HCT116 (cell line): ENCODE results near the gene TENM4. TPM values are rescaled to one million over a fixed set of nuclear protein-coding genes. Genes with fewer than 3 reads are reported as not detected.

Experiments used
- ATAC-seq: fragments of 200-7000 bp; cut with Tn5 transposase; 2 replicates; pipeline ENCODE4 v1.9.1; 2020; ENCODE audit warnings: mild to moderate bottlenecking, moderate library complexity
- BruUV-seq: library from RNA; stranded (reverse); fragments of 400-500 nt; replicated peaks from 2 replicates; lab custom pipeline; 2021; lab: Mats Ljungman, UMichigan
- CTCF ChIA-PET: fragments of 300-600 bp; sonication (Branson Sonifier 250); formaldehyde crosslinking; loops from one replicate; lab custom pipeline; 2021; ENCODE audit warnings: antibody characterized with exemption; lab: Charles Lee
- POLR2A ChIA-PET: fragments of 300-600, 350-600 bp; sonication (Branson Sonifier 250); formaldehyde crosslinking; loops from one replicate; lab custom pipeline; 2021; ENCODE audit warnings: antibody characterized with exemption; lab: Charles Lee
- RAD21 ChIA-PET, 2 experiments: fragments of 300-600 bp; sonication (Branson Sonifier 250); formaldehyde crosslinking; loops; one replicate each; lab custom pipeline; 2023; ENCODE audit warnings: low total read pairs in 2 of 2; ENCODE audit not compliant: uncharacterized antibody in 2 of 2, unreplicated experiment in 2 of 2, low non-redundant PET in 1 of 2; lab: Charles Lee
- DNase-seq: peaks from one replicate; pipeline ENCODE4 v3.0.0-alpha.2; 2010; ENCODE audit warnings: low read depth, low spot score
- H2AFZ ChIP-seq: fragments of 200-600 bp; shearing (Covaris generic), sonication (generic); 2 replicates; pipeline ENCODE4 v1.6.1; 2017; ENCODE audit warnings: low read depth, mixed run types, mixed read lengths, antibody characterized with exemption, low read length; ENCODE audit not compliant: poor library complexity, severe bottlenecking
- H3K27ac ChIP-seq: 2 replicates; pipeline ENCODE4 v1.5.1; 2012; ENCODE audit warnings: low read depth, low read length
- H3K27me3 ChIP-seq: fragments of 200-600 bp; sonication (generic); 2 replicates; pipeline ENCODE4 v1.6.1; 2016; ENCODE audit warnings: mixed run types, low read length, mixed read lengths; ENCODE audit not compliant: insufficient read depth
- H3K36me3 ChIP-seq, 2 experiments: fragments of 200-500 bp in 1 of 2; fragments of 200-600 bp in 1 of 2; sonication (Bioruptor generic) in 1 of 2; sonication (generic) in 1 of 2; 2 replicates each; pipeline versions ENCODE4 v1.5.1 to v1.6.1; 2014 to 2016; ENCODE audit warnings: low read length in 2 of 2, inconsistent platforms in 1 of 2, mixed read lengths in 1 of 2, mixed run types in 1 of 2; ENCODE audit not compliant: insufficient read depth in 2 of 2, control insufficient read depth in 1 of 2
- H3K4me1 ChIP-seq, 2 experiments: fragments of 200-600 bp in 1 of 2; sonication (generic) in 1 of 2; 2 replicates each; pipeline versions ENCODE4 v1.5.1 to v1.6.1; 2012 to 2017; ENCODE audit warnings: low read length in 2 of 2, inconsistent platforms in 1 of 2, mild to moderate bottlenecking in 1 of 2, mixed read lengths in 1 of 2, mixed run types in 1 of 2, moderate library complexity in 1 of 2; ENCODE audit not compliant: insufficient read depth in 2 of 2, control insufficient read depth in 1 of 2
- H3K4me2 ChIP-seq: fragments of 200-600 bp; sonication (generic); 2 replicates; pipeline ENCODE4 v1.6.1; 2017; ENCODE audit warnings: mixed run types, low read length, mixed read lengths
- H3K4me3 ChIP-seq, 2 experiments: fragments of 200-600 bp in 1 of 2; sonication (generic) in 1 of 2; replicated peaks in 1 of 2; 2 replicates each; pipeline ENCODE4 v1.5.1; 2011 to 2016; ENCODE audit warnings: low read length in 2 of 2, control low read depth in 1 of 2, low read depth in 1 of 2, mild to moderate bottlenecking in 1 of 2, mixed read lengths in 1 of 2, mixed run types in 1 of 2
- H3K79me2 ChIP-seq: fragments of 200-600 bp; sonication (generic); 2 replicates; pipeline ENCODE4 v1.6.1; 2017; ENCODE audit warnings: mild to moderate bottlenecking, mixed run types, low read length, moderate library complexity, mixed read lengths; ENCODE audit not compliant: insufficient read depth
- H3K9ac ChIP-seq: fragments of 200-600 bp; sonication (generic); 2 replicates; pipeline ENCODE4 v1.6.1; 2016; ENCODE audit warnings: low read length, mixed read lengths
- H3K9me2 ChIP-seq: fragments of 200-600 bp; sonication (generic), shearing (Covaris generic); 2 replicates; pipeline ENCODE4 v1.6.1; 2017; ENCODE audit warnings: mixed run types, mild to moderate bottlenecking, moderate library complexity; ENCODE audit not compliant: insufficient read depth
- H3K9me3 ChIP-seq, 2 experiments: fragments of 200-500 bp in 1 of 2; fragments of 200-600 bp in 1 of 2; sonication (Bioruptor generic) in 1 of 2; sonication (generic) in 1 of 2; 2 replicates each; pipeline ENCODE4 v1.6.1; 2014 to 2017; ENCODE audit warnings: low read length in 2 of 2, mixed read lengths in 2 of 2, inconsistent platforms in 1 of 2, low read depth in 1 of 2, mild to moderate bottlenecking in 1 of 2, mixed run types in 1 of 2, moderate library complexity in 1 of 2; ENCODE audit not compliant: control insufficient read depth in 1 of 2, insufficient read depth in 1 of 2
- H4K20me1 ChIP-seq: fragments of 200-600 bp; sonication (generic), shearing (Covaris generic); 2 replicates; pipeline ENCODE4 v1.6.1; 2017; ENCODE audit warnings: mixed run types, mild to moderate bottlenecking, moderate library complexity; ENCODE audit not compliant: insufficient read depth
- CBX3 ChIP-seq: IDR thresholded peaks from 2 replicates; pipeline ENCODE4 v1.6.1; 2012; ENCODE audit warnings: low read depth
- CEBPB ChIP-seq: IDR thresholded peaks from 2 replicates; pipeline ENCODE4 v1.6.1; 2012; ENCODE audit warnings: low read depth
- EGR1 ChIP-seq: IDR thresholded peaks from 2 replicates; pipeline ENCODE4 v1.6.1; 2012; ENCODE audit warnings: low read depth
- ELF1 ChIP-seq: IDR thresholded peaks from 2 replicates; pipeline ENCODE4 v1.6.1; 2012; ENCODE audit warnings: low read depth, borderline replicate concordance
- EZH2 ChIP-seq: fragments of 200-600 bp; sonication (generic); IDR thresholded peaks from 2 replicates; pipeline ENCODE4 v1.6.1; 2017; ENCODE audit warnings: antibody characterized with exemption, mixed run types
- EZH2phosphoT487 ChIP-seq: fragments of 200-600 bp; IDR thresholded peaks from 2 replicates; pipeline ENCODE4 v1.6.1; 2018; ENCODE audit warnings: antibody characterized with exemption, borderline replicate concordance
- FOSL1 ChIP-seq: IDR thresholded peaks from 2 replicates; pipeline ENCODE4 v1.6.1; 2012; ENCODE audit warnings: low read depth
- JUND ChIP-seq: IDR thresholded peaks from 2 replicates; pipeline ENCODE4 v1.6.1; 2012
- POLR2A ChIP-seq: IDR thresholded peaks from 2 replicates; pipeline ENCODE4 v1.7.0; 2011; ENCODE audit warnings: borderline replicate concordance; ENCODE audit not compliant: insufficient read depth, insufficient read length; ENCODE audit errors: extremely low read depth
- POLR2AphosphoS5 ChIP-seq: IDR thresholded peaks from 2 replicates; pipeline ENCODE4 v1.6.1; 2011; ENCODE audit warnings: mild to moderate bottlenecking, low read depth, low read length, moderate library complexity
- RAD21 ChIP-seq: IDR thresholded peaks from 2 replicates; pipeline ENCODE4 v1.6.1; 2012; ENCODE audit warnings: low read depth, mild to moderate bottlenecking
- SP1 ChIP-seq: IDR thresholded peaks from 2 replicates; pipeline ENCODE4 v1.6.1; 2012; ENCODE audit warnings: low read depth
- ZFX ChIP-seq: fragments of 450-650 bp; IDR thresholded peaks from 2 replicates; pipeline ENCODE4 v1.6.1; 2017
- ZNF274 ChIP-seq: fragments of 200-500 bp; sonication (Bioruptor generic); IDR thresholded peaks from 2 replicates; pipeline ENCODE4 v1.6.1; 2014; ENCODE audit warnings: mild to moderate bottlenecking, low read depth, low read length, inconsistent platforms
- intact Hi-C: fragments of 100-400 bp; cut with micrococcal nuclease; formaldehyde crosslinking; loops from 2 replicates; pipeline ENCODE4 v1.10.0; 2022
- total RNA-seq: library from RNA; stranded (reverse); gene quantifications from one replicate; pipeline ENCODE4 v1.2.1, GENCODE V29; 2021; ENCODE audit not compliant: unreplicated experiment
- TF ChIP-seq, protein P1 (sequence below): IDR thresholded peaks from 2 replicates; pipeline ENCODE4 v1.6.1; 2011; ENCODE audit warnings: mild to moderate bottlenecking, low read length, moderate library complexity; ENCODE audit not compliant: insufficient replicate concordance; ENCODE audit errors: extremely low read depth
- TF ChIP-seq, protein P2 (sequence below): IDR thresholded peaks from 2 replicates; pipeline ENCODE4 v1.6.1; 2012
- TF ChIP-seq, protein P3 (sequence below): IDR thresholded peaks from 2 replicates; pipeline ENCODE4 v1.6.1; 2012
- TF ChIP-seq, protein P4 (sequence below), 3 experiments: fragments of 200-600 bp in 1 of 3; sonication (generic) in 1 of 3; IDR thresholded peaks in 2 of 3; conservative IDR thresholded peaks in 1 of 3; 2 replicates each; pipeline ENCODE4 v1.5.1; 2012 to 2017; ENCODE audit warnings: low read depth in 2 of 3, low read length in 2 of 3, antibody characterized with exemption in 1 of 3, borderline replicate concordance in 1 of 3, control low read depth in 1 of 3, mild to moderate bottlenecking in 1 of 3, mixed read lengths in 1 of 3, mixed run types in 1 of 3, moderate library complexity in 1 of 3; ENCODE audit not compliant: insufficient read depth in 1 of 3

Gene TENM4
- total RNA-seq, 1 experiment from 2014 or later, result 0.05 TPM

DNA sequence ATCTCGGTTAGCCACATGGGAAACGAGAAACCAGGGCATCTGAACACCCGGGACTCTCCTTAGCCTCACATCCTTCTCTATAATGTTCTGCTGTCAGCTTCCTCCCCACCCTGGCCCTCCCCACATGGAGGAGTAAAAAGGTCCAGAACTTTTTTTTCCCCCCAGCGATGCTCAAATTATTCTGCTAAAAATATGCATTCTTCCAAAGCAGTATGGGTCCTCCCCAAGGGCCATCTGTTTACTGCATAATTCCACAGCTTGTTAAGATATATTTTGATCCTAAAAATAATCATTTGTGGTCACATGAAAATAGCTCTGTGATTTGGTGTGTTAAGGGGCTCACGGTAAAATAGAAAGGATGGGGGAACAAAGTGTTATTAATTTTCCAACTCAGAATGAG, 584.6 kb downstream of the TENM4 start:
- H3K9me2 ChIP-seq, result no peaks in the 10 kb centered on the region
- TF ChIP-seq ZNF274 (no peak), EZH2 (no peak), POLR2AphosphoS5 (no peak), EGR1 (no peak), ELF1 (no peak), CEBPB (no peak), RAD21 (no peak), SP1 (no peak), JUND (no peak), FOSL1 (no peak), EZH2phosphoT487 (no peak), ZFX (no peak), CBX3 (no peak), POLR2A (no peak)
- TF ChIP-seq, protein P1, sequence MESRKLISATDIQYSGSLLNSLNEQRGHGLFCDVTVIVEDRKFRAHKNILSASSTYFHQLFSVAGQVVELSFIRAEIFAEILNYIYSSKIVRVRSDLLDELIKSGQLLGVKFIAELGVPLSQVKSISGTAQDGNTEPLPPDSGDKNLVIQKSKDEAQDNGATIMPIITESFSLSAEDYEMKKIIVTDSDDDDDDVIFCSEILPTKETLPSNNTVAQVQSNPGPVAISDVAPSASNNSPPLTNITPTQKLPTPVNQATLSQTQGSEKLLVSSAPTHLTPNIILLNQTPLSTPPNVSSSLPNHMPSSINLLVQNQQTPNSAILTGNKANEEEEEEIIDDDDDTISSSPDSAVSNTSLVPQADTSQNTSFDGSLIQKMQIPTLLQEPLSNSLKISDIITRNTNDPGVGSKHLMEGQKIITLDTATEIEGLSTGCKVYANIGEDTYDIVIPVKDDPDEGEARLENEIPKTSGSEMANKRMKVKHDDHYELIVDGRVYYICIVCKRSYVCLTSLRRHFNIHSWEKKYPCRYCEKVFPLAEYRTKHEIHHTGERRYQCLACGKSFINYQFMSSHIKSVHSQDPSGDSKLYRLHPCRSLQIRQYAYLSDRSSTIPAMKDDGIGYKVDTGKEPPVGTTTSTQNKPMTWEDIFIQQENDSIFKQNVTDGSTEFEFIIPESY, result no peak
- TF ChIP-seq, protein P2, sequence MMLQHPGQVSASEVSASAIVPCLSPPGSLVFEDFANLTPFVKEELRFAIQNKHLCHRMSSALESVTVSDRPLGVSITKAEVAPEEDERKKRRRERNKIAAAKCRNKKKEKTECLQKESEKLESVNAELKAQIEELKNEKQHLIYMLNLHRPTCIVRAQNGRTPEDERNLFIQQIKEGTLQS, result no peak
- TF ChIP-seq, protein P3, sequence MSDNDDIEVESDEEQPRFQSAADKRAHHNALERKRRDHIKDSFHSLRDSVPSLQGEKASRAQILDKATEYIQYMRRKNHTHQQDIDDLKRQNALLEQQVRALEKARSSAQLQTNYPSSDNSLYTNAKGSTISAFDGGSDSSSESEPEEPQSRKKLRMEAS, result no peak
- TF ChIP-seq, protein P4, sequence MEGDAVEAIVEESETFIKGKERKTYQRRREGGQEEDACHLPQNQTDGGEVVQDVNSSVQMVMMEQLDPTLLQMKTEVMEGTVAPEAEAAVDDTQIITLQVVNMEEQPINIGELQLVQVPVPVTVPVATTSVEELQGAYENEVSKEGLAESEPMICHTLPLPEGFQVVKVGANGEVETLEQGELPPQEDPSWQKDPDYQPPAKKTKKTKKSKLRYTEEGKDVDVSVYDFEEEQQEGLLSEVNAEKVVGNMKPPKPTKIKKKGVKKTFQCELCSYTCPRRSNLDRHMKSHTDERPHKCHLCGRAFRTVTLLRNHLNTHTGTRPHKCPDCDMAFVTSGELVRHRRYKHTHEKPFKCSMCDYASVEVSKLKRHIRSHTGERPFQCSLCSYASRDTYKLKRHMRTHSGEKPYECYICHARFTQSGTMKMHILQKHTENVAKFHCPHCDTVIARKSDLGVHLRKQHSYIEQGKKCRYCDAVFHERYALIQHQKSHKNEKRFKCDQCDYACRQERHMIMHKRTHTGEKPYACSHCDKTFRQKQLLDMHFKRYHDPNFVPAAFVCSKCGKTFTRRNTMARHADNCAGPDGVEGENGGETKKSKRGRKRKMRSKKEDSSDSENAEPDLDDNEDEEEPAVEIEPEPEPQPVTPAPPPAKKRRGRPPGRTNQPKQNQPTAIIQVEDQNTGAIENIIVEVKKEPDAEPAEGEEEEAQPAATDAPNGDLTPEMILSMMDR (IDR thresholded peaks at IDR 0.05 in 2 of 3, conservative IDR thresholded peaks at IDR 0.05 in 1 of 3; ENCODE audit: borderline replicate concordance in 1 of 3, insufficient read depth in 1 of 3, low read depth in 2 of 3, low read length in 2 of 3), result no peak
- TF ChIP-seq, all 23 proteins: peak for 0
- Histone ChIP-seq H3K9me3 (no peaks in the 10 kb centered on the region), H3K36me3 (no peaks in the 10 kb centered on the region), H2AFZ (no peak overlapping the region), H3K4me2 (no peak overlapping the region), H3K79me2 (no peaks in the 10 kb centered on the region), H3K4me3 (no peak overlapping the region), H4K20me1 (no peaks in the 10 kb centered on the region), H3K27ac (no peak overlapping the region), H3K4me1 (no peaks in the 10 kb centered on the region), H3K27me3 (peaks cover 61% of the 10 kb centered on the region), H3K9ac (no peak overlapping the region)
- ChIA-PET RAD21 (no interaction called here), CTCF (no interaction called here), POLR2A (no interaction called here)
- intact Hi-C loops, result no loop called here
- no peak for DNase-seq
- no peak for ATAC-seq
- BruUV-seq, result no TSS peak
